ENCODE measurements around the gene CARD14.
"Not testable (repeated sequence)": the region's sequence is repeated elsewhere in the genome, so short reads cannot be mapped to it uniquely, and the experiment has no call there.

The CARD14 gene

GRCh38 chr17:80227666-80228065 lies 57.8 kb downstream of the CARD14 start:
- no peak for DNase-seq

GRCh38 chr17:80228477-80228876 lies 58.6 kb downstream of the CARD14 start:
- DNase-seq, result no peak

- no peak for DNase-seq
Observed at GRCh38 chr17:80229011-80229410, 59.2 kb downstream of the CARD14 start.

GRCh38 chr17:80232438-80232837 lies 62.6 kb downstream of the CARD14 start:
- DNase-seq, result no peak

GRCh38 chr17:80233202-80233601 lies 63.4 kb downstream of the CARD14 start:
- no peak for DNase-seq

GRCh38 chr17:80236911-80237310 lies 67.1 kb downstream of the CARD14 start:
- no peak for DNase-seq

GRCh38 chr17:80237386-80237785 lies 67.6 kb downstream of the CARD14 start:
- DNase-seq, result no peak

GRCh38 chr17:80242505-80242904 lies 72.7 kb downstream of the CARD14 start:
- no peak for DNase-seq

GRCh38 chr17:80243526-80244433 lies 74.0 kb downstream of the CARD14 start:
- no peak for DNase-seq

- not testable (repeated sequence) for DNase-seq
Observed at GRCh38 chr17:80244448-80244847, 74.6 kb downstream of the CARD14 start.

GRCh38 chr17:80244871-80245509 lies 75.2 kb downstream of the CARD14 start:
- DNase-seq, result no peak

- no peak for DNase-seq
Observed at GRCh38 chr17:80245566-80246265, 75.9 kb downstream of the CARD14 start.

- no peak for DNase-seq
Observed at GRCh38 chr17:80246266-80246681, 76.4 kb downstream of the CARD14 start.

GRCh38 chr17:80246726-80247125 lies 76.9 kb downstream of the CARD14 start:
- no peak for DNase-seq

GRCh38 chr17:80247561-80247960 lies 77.7 kb downstream of the CARD14 start:
- DNase-seq, result no peak

GRCh38 chr17:80248001-80248893 lies 78.4 kb downstream of the CARD14 start:
- DNase-seq, result no peak

- DNase-seq, result no peak
Observed at GRCh38 chr17:80248894-80249710, 79.3 kb downstream of the CARD14 start.

- no peak for DNase-seq
Observed at GRCh38 chr17:80251966-80252365, 82.1 kb downstream of the CARD14 start.

- peak; percentile 87 for DNase-seq
Observed at GRCh38 chr17:80252871-80253270, 83.0 kb downstream of the CARD14 start.

GRCh38 chr17:80253631-80254395 lies 84.0 kb downstream of the CARD14 start:
- DNase-seq, result peak; percentile 22

Measured in SHP77 treated with DMSO at 0.1 percent for 48 hours (cell line).